C4-2B (cell line): ENCODE data around the gene RAB7B.

Experiments
- ZFX ChIP-seq: fragments of 450-650 bp; IDR thresholded peaks from 2 replicates; pipeline ENCODE4 v1.6.1; 2017
- TF ChIP-seq, protein P1 (sequence below): fragments of 450-650 bp; conservative IDR thresholded peaks from 2 replicates; pipeline ENCODE4 v1.5.1; 2017; ENCODE audit warnings: mild to moderate bottlenecking

DNA sequence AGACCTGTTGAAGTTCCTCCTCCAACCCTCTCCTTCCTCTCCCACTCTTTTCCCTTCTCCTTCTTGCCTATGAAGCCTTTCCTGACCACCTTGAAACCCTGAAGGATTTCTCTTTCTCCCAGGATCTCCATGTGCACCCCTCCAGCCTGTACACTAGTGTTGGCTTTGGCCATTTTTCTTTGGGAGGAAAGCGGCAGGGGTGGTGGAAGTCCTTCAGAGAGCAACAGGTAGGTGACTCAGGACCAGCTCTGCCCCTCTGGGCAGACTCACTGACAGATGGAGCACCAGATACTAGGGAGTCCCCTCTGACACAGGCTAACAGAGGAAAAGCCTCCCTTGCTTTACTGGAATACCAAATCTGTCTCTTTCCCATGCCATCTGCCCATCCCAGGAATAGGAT lies 64.5 kb downstream of the RAB7B start:
- no peak for TF ChIP-seq ZFX
- TF ChIP-seq, protein P1, sequence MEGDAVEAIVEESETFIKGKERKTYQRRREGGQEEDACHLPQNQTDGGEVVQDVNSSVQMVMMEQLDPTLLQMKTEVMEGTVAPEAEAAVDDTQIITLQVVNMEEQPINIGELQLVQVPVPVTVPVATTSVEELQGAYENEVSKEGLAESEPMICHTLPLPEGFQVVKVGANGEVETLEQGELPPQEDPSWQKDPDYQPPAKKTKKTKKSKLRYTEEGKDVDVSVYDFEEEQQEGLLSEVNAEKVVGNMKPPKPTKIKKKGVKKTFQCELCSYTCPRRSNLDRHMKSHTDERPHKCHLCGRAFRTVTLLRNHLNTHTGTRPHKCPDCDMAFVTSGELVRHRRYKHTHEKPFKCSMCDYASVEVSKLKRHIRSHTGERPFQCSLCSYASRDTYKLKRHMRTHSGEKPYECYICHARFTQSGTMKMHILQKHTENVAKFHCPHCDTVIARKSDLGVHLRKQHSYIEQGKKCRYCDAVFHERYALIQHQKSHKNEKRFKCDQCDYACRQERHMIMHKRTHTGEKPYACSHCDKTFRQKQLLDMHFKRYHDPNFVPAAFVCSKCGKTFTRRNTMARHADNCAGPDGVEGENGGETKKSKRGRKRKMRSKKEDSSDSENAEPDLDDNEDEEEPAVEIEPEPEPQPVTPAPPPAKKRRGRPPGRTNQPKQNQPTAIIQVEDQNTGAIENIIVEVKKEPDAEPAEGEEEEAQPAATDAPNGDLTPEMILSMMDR: no peak
